Measurements from ENCODE around the gene VIPR1.

VIPR1 gene

DNA sequence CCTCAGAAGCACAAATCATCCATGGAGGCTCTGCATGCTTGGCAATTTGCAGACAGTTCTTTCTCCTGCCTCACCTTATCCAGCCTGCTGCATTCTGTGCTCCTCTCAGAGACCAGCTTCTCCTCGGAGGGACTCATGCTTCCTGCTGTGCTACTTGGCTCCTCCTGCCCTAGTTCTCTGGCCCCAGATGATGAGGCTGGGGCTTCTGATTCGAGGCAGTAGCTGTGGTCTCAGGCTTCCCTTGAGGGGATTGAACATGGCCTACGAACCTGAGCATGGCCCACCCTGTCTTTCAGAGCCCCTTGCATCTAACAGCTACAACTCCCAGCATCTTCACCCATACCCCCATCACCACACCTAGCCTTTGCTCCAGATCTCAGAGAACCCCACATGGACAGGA, 6.7 kb downstream of the VIPR1 start:
- no peaks in the 10 kb centered on the region for H3K79me2 ChIP-seq (ENCODE audit: control insufficient read depth, low read length)
- peaks cover 11% of the 10 kb centered on the region; the same call in 1 of the 2 replicates for H3K27me3 ChIP-seq (ENCODE audit: control insufficient read depth, low read length)
- no peaks in the 10 kb centered on the region for H3K9me2 ChIP-seq (replicated peaks; ENCODE audit: control insufficient read depth, low read length)
- H3K4me1 ChIP-seq (ENCODE audit: control insufficient read depth, low read length): no peaks in the 10 kb centered on the region
- TF ChIP-seq EZH2phosphoT487 (IDR thresholded peaks at IDR 0.05; ENCODE audit: borderline replicate concordance, low read length): no peak
- no peak for TF ChIP-seq CTCF (IDR thresholded peaks at IDR 0.05; ENCODE audit: low read depth, low read length, poor library complexity, severe bottlenecking)
- no peaks in the 10 kb centered on the region for H3F3A ChIP-seq (ENCODE audit: control insufficient read depth, insufficient read depth)
- no peak overlapping the region for H3K27ac ChIP-seq (ENCODE audit: low read depth, low read length)
- no peak overlapping the region for H3K4me3 ChIP-seq (ENCODE audit: low read length)
- H3K9me3 ChIP-seq (ENCODE audit: control insufficient read depth, insufficient read depth, low read length): no peaks in the 10 kb centered on the region
- H3K36me3 ChIP-seq (ENCODE audit: control insufficient read depth, low read length): no peaks in the 10 kb centered on the region
- no peaks in the 10 kb centered on the region for H4K20me1 ChIP-seq (ENCODE audit: control insufficient read depth, insufficient read depth, low read depth, low read length)
- H3K4me2 ChIP-seq (ENCODE audit: low read length): no peak overlapping the region

GRCh38 chr3:42510325-42510724, 7.9 kb downstream of the VIPR1 start:
- Histone ChIP-seq H4K20me1 (ENCODE audit: control insufficient read depth, insufficient read depth, low read depth, low read length) (no peaks in the 10 kb centered on the region), H3K36me3 (ENCODE audit: control insufficient read depth, low read length) (no peaks in the 10 kb centered on the region), H3K27me3 (ENCODE audit: control insufficient read depth, low read length) (peaks cover 11% of the 10 kb centered on the region; the same call in 1 of the 2 replicates), H3K9me2 (replicated peaks; ENCODE audit: control insufficient read depth, low read length) (no peaks in the 10 kb centered on the region), H3K4me2 (ENCODE audit: low read length) (no peak overlapping the region), H3K79me2 (ENCODE audit: control insufficient read depth, low read length) (no peaks in the 10 kb centered on the region), H3K4me1 (ENCODE audit: control insufficient read depth, low read length) (no peaks in the 10 kb centered on the region), H3K4me3 (ENCODE audit: low read length) (no peak overlapping the region), H3F3A (ENCODE audit: control insufficient read depth, insufficient read depth) (no peaks in the 10 kb centered on the region), H3K27ac (ENCODE audit: low read depth, low read length) (no peak overlapping the region), H3K9me3 (ENCODE audit: control insufficient read depth, insufficient read depth, low read length) (no peaks in the 10 kb centered on the region)
- no peak for TF ChIP-seq EZH2phosphoT487 (IDR thresholded peaks at IDR 0.05; ENCODE audit: borderline replicate concordance, low read length)
- TF ChIP-seq CTCF (IDR thresholded peaks at IDR 0.05; ENCODE audit: low read depth, low read length, poor library complexity, severe bottlenecking): no peak

- Histone ChIP-seq H3K9me3 (ENCODE audit: control insufficient read depth, insufficient read depth, low read length) (no peaks in the 10 kb centered on the region), H3K4me3 (ENCODE audit: low read length) (no peak overlapping the region), H3K4me2 (ENCODE audit: low read length) (no peak overlapping the region), H3K27me3 (ENCODE audit: control insufficient read depth, low read length) (peaks cover 11% of the 10 kb centered on the region; the same call in 1 of the 2 replicates), H3K36me3 (ENCODE audit: control insufficient read depth, low read length) (no peaks in the 10 kb centered on the region), H4K20me1 (ENCODE audit: control insufficient read depth, insufficient read depth, low read depth, low read length) (no peaks in the 10 kb centered on the region), H3K79me2 (ENCODE audit: control insufficient read depth, low read length) (no peaks in the 10 kb centered on the region), H3K9me2 (replicated peaks; ENCODE audit: control insufficient read depth, low read length) (no peaks in the 10 kb centered on the region), H3F3A (ENCODE audit: control insufficient read depth, insufficient read depth) (no peaks in the 10 kb centered on the region), H3K27ac (ENCODE audit: low read depth, low read length) (no peak overlapping the region), H3K4me1 (ENCODE audit: control insufficient read depth, low read length) (no peaks in the 10 kb centered on the region)
- TF ChIP-seq CTCF (IDR thresholded peaks at IDR 0.05; ENCODE audit: low read depth, low read length, poor library complexity, severe bottlenecking) (no peak), EZH2phosphoT487 (IDR thresholded peaks at IDR 0.05; ENCODE audit: borderline replicate concordance, low read length) (no peak)
Measured at GRCh38 chr3:42511201-42511600, 8.8 kb downstream of the VIPR1 start.

Measured in DOHH2 (cell line).